ENCODE data around the gene CUL3. TPM values are rescaled to one million over a fixed set of nuclear protein-coding genes. Genes with fewer than 3 reads are reported as not detected.
A peak's percentile ranks its signal among the peaks of the same experiment; 100 is the strongest.
"Not testable (repeated sequence)": the region's sequence is repeated elsewhere in the genome, so short reads cannot be mapped to it uniquely, and the experiment has no call there.

The CUL3 gene
- total RNA-seq, 6 donors from 2014 or later = 24.6 to 117 (median 58.0) TPM

DNA sequence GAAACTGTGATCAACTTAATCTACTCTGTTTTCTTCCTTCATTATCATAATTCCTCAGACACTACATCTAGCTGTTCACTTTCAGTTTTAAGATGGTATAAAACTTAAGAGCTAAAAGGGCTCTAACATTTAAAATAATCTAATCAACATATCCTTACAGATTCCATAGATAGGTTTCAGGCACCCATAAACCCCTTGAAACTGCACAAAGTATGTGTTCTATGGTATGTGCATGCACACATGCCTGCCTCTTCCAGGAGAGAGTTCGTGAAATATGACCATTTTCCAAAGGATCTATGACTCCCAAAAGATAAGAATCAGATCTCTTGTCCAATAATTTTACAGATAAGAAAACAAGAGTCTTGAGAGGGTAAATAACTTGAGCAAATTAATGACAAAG lies 59.4 kb downstream of the CUL3 start:
- TF ChIP-seq POLR2AphosphoS5 (IDR thresholded peaks at IDR 0.05) (no peak), POLR2A (IDR thresholded peaks at IDR 0.05) (no peak), EP300 (IDR thresholded peaks at IDR 0.05) (no peak)
- TF ChIP-seq, protein P1, sequence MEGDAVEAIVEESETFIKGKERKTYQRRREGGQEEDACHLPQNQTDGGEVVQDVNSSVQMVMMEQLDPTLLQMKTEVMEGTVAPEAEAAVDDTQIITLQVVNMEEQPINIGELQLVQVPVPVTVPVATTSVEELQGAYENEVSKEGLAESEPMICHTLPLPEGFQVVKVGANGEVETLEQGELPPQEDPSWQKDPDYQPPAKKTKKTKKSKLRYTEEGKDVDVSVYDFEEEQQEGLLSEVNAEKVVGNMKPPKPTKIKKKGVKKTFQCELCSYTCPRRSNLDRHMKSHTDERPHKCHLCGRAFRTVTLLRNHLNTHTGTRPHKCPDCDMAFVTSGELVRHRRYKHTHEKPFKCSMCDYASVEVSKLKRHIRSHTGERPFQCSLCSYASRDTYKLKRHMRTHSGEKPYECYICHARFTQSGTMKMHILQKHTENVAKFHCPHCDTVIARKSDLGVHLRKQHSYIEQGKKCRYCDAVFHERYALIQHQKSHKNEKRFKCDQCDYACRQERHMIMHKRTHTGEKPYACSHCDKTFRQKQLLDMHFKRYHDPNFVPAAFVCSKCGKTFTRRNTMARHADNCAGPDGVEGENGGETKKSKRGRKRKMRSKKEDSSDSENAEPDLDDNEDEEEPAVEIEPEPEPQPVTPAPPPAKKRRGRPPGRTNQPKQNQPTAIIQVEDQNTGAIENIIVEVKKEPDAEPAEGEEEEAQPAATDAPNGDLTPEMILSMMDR (IDR thresholded peaks at IDR 0.05) = no peak
- ATAC-seq (ENCODE audit: low FRiP score in 2 of 2) (no peak), DNase-seq (no peak)
- H3K9me3 ChIP-seq = no peaks in the 10 kb centered on the region
- peaks cover 0 to 4% (median 0%) of the 10 kb centered on the region in 4 donors for H3K36me3 ChIP-seq
- 43 to 44% methylated on average over 1 of the region's 1 CpG for WGBS, 2 donors
- H3K4me1 ChIP-seq = peaks cover 23 to 39% (median 34%) of the 10 kb centered on the region in 4 donors
- H3K4me3 ChIP-seq = no peak overlapping the region
- no peaks in the 10 kb centered on the region for H3K27me3 ChIP-seq
- H3K27ac ChIP-seq = peak overlapping the region in 1 of 4 donors; percentile 40

DNA sequence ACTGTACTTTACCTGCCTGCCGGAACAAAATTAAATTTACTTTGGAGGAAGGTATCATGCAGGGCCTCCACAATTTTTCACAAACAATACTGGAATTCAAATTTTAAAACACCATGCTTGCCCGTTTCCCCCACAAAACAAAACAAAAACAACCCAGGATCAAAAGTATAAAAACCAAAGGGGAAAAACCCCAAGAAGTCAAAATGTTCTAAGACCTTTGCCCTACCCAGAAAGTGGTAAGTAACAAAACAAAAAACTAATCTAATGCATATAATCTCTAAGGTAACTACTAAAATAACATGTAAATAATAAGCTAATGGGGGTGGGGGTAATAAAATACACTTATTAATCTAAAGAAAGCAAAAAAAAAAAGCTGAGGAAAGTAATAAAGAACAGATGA lies 60.5 kb downstream of the CUL3 start:
- peak overlapping the region in 2 of 4 donors; percentile 52 to 56 for H3K27ac ChIP-seq
- H3K36me3 ChIP-seq = no peaks in the 10 kb centered on the region
- DNase-seq = no peak
- H3K4me3 ChIP-seq = no peak overlapping the region
- H3K9me3 ChIP-seq = no peaks in the 10 kb centered on the region
- no peak for TF ChIP-seq POLR2AphosphoS5 (IDR thresholded peaks at IDR 0.05)
- no peak for TF ChIP-seq POLR2A (IDR thresholded peaks at IDR 0.05)
- TF ChIP-seq, protein P1 (IDR thresholded peaks at IDR 0.05) = no peak
- no peak for TF ChIP-seq EP300 (IDR thresholded peaks at IDR 0.05)
- H3K27me3 ChIP-seq = no peaks in the 10 kb centered on the region
- ATAC-seq (ENCODE audit: low FRiP score in 2 of 2) = no peak
- peaks cover 32 to 50% (median 45%) of the 10 kb centered on the region in 4 donors for H3K4me1 ChIP-seq
- WGBS, 2 donors = 82 to 89% methylated on average over 2 of the region's 2 CpGs

DNA sequence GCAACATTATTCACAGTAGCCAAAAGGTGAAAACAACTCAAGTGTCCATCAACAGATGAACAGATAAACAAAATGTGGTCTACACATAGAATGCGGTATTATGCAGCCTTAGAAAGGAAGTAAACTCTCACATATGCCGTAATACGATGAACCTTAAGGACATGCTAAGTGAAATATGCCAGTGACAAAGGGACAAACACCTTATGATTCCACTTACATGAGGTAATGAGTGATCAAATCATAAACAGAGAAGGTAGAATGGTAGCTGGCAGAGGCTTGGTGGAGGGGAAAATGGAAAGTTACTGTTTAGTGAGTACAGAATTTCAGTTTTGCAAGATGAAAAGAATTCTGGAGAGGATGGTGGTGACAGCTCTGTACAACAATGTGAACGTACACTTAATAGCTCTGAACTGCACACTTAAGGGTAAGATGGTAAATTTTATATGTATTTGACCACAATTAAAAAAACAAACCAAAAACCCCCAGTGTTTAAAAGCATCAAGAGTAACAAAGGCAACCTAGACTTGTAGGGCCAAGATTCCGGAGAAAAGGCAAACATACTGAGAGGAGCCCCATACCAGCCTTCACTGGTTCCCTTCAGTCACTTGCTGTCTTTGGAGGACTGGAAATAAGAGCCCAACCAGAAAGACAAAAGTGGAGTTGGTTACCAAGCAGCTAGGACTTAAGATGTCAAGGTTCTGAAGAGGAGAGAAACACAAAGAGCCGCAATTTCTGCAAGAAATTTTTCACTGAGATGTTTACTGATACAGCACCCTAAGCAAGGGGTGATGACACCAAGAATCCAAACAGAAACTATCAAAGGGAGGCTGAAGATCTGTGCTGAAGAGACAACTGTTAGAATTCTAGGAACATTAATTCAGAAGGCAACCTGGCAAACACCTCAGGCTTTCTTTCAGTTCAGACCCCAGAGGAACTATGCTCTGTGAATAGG lies 61.3 kb downstream of the CUL3 start:
- Histone ChIP-seq H3K9me3 (no peaks in the 10 kb centered on the region), H3K4me3 (no peak overlapping the region), H3K27ac (peak overlapping the region; percentile 10 to 56 (median 32)), H3K27me3 (no peaks in the 10 kb centered on the region), H3K36me3 (no peaks in the 10 kb centered on the region), H3K4me1 (peaks cover 39 to 57% (median 49%) of the 10 kb centered on the region in 4 donors)
- WGBS, 2 donors = 53 to 60% methylated on average over 6 of the region's 6 CpGs
- ATAC-seq (ENCODE audit: low FRiP score in 2 of 2) = no peak
- no peak for DNase-seq
- TF ChIP-seq POLR2A (IDR thresholded peaks at IDR 0.05) (no peak), EP300 (IDR thresholded peaks at IDR 0.05) (no peak), POLR2AphosphoS5 (IDR thresholded peaks at IDR 0.05) (no peak)
- TF ChIP-seq, protein P1 (IDR thresholded peaks at IDR 0.05) = no peak

DNA sequence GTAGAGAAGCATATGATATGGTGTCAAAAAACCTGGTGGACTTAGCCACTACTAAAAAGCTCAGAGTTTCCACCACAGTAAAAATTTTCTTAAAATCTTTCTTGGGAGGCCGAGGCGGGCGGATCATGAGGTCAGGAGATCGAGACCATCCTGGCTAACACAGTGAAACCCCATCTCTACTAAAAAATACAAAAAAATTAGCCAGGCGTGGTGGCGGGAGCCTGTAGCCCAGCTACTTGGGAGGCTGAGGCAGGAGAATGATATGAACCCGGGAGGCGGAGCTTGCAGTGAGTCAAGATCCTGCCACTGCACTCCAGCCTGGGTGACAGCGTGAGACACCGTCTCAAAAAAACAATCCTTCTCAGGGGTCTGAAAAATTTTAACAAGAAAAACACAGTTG lies 62.7 kb downstream of the CUL3 start:
- not testable (repeated sequence) for ATAC-seq (ENCODE audit: low FRiP score in 2 of 2); H3K27me3 ChIP-seq; H3K4me3 ChIP-seq; H3K27ac ChIP-seq; DNase-seq; H3K36me3 ChIP-seq; H3K9me3 ChIP-seq
- WGBS, 2 donors = 96 to 98% methylated on average over 10 of the region's 10 CpGs
- H3K4me1 ChIP-seq = peaks cover 49 to 71% (median 54%) of the 10 kb centered on the region in 4 donors

DNA sequence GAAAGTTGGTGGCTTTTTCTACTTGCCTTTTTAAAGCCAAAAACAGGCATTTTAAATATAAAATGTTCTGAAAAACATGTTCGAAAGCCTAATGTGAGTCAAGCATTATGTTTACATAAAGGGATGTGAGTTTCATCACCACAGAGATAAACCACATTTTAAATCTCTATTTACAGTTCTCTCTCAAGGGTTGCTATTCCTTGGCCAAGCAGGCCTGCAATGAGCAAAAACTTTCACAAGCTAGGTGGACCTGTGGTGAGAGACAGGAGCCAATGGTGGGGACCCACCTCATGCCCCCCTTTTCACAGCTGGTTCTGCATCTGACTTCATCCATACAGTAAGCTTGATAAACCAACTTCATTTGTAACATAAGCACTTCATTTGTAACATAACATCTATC lies 65.1 kb downstream of the CUL3 start:
- DNase-seq = no peak
- H3K9me3 ChIP-seq = no peaks in the 10 kb centered on the region
- no peak overlapping the region for H3K4me3 ChIP-seq
- WGBS, 2 donors = 31 to 33% methylated on average over 1 of the region's 1 CpG
- no peak for TF ChIP-seq EP300 (IDR thresholded peaks at IDR 0.05)
- no peaks in the 10 kb centered on the region for H3K36me3 ChIP-seq
- peak overlapping the region in 1 of 4 donors; percentile 19 for H3K27ac ChIP-seq
- no peak for ATAC-seq (ENCODE audit: low FRiP score in 2 of 2)
- no peaks in the 10 kb centered on the region for H3K27me3 ChIP-seq
- peaks cover 39 to 62% (median 45%) of the 10 kb centered on the region in 4 donors for H3K4me1 ChIP-seq
